ENCODE results near the gene EYS.

Gene EYS

GRCh38 chr6:63724721-63725120 lies 1982.3 kb downstream of the EYS start:
- no peak for DNase-seq (ENCODE audit: low read depth)

DNA sequence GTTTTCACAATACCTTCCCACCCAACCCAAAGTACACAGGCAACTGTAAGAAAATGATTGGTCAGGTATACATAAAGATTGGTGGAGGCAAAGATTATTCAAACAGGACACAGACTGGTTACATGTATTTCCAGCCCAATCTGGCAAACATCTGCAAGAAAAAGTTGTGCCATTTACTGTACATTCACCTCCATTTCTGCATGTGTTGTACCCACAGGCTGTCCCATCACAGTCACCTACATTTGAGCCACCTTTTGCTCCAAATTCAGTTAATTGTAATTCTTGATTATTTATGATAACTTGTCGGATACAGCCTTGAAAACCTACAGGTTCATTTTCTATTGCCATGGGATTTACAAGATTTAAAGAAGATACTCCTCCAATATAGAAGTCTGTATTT lies 1985.8 kb downstream of the EYS start:
- no peak for DNase-seq (ENCODE audit: low read depth)

- DNase-seq (ENCODE audit: low read depth), result no peak
These were observed 1990.9 kb downstream of the EYS start for GRCh38 chr6:63716169-63716568.

- DNase-seq (ENCODE audit: low read depth), result no peak
These were observed 1992.9 kb downstream of the EYS start for GRCh38 chr6:63714091-63714490.

DNA sequence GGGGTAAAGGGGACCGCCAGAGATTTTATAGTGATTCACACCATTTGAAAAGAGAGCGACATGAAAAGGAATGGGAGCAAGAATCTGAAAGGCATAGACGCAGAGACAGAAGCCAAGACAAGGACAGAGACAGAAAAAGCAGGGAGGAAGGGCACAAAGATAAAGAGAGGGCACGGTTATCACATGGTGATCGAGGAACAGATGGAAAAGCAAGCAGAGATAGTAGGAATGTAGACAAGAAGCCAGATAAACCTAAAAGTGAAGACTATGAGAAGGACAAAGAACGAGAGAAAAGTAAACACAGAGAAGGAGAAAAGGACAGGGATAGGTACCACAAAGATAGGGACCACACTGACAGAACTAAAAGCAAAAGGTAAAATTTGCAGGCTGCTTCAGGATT lies 1993.7 kb downstream of the EYS start:
- no peak for DNase-seq (ENCODE audit: low read depth)

GRCh38 chr6:63709148-63709547 lies 1997.9 kb downstream of the EYS start:
- DNase-seq (ENCODE audit: low read depth), result no peak

GRCh38 chr6:63708631-63709030 lies 1998.4 kb downstream of the EYS start:
- DNase-seq (ENCODE audit: low read depth), result no peak

DNA sequence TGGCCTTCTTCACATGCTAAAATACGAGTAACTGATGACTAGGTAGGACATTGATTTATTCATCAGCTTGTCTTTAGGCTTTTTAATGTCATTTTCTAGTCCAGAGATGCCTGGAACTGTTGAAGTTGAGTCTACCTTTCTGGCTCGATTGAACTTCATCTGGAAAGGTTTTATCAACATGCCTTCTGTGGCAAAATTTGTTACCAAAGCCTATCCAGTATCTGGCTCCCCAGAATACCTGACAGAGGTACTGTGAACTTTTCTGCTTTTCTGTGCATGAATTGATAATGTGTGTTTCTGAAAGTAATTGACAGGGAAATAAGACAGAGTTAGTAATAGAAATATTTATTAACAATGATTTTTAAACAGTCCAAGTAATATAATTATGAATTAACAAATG lies 2000.4 kb downstream of the EYS start:
- no peak for DNase-seq (ENCODE audit: low read depth)

- no peak for DNase-seq (ENCODE audit: low read depth)
These were observed 2001.3 kb downstream of the EYS start for GRCh38 chr6:63705707-63706106.

DNA sequence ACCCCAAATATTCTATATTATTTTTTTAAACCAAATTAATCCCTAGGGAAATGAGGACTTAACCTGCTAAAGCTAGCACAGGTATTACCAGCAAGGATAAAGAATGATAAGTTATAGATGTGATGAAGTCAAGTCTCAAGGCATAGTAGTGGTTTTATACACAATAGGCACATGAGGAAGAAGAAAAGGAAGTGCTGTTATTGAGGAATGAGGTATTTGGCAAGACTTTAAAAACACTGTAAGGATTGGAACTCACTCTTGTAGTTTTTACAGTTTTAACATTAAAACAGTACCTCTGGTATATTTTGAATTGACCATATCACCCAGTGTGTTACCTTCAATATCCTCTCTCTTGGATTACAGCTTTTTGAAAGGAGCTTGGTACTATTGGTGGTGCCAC lies 2016.8 kb downstream of the EYS start:
- no peak for DNase-seq (ENCODE audit: low read depth)

- DNase-seq (ENCODE audit: low read depth), result no peak
These were observed 2017.6 kb downstream of the EYS start for GRCh38 chr6:63689421-63689820.

DNA sequence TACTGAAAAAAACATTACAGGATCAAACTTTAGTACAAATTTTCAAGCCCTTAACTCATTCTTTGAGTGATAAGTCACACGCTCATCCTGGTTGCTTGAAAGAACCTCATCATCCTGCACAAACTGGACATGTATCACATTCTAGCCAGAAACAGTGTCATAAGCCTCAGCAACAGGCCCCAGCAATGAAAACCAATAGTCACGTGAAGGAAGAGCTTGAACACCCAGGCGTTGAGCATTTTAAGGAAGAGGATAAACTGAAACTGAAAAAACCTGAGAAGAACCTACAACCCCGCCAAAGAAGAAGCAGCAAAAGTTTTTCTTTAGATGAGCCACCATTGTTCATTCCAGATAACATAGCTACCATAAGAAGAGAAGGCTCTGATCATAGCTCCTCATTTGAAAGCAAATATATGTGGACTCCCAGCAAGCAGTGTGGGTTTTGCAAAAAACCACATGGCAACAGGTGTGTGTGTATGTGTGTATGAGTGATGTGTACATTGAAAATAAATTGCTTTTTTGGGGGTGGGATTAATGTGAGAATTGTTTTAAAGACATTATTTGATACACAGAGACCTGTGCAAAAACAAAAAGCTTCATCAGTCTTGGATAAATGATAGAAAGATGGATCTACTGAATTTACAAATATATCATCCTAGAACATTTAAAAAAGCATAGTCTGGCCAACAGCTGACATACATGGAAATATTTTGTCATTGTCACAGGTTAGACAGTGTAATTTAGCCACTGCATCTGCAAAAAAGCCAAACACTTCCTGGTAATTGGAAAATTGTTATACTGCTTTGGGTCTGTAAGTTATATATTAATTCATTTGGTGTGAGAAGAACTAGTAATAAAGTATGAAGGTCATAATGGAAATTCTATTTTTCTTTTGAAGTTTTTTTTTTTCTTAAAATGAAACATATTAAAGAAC lies 2021.3 kb downstream of the EYS start:
- DNase-seq (ENCODE audit: low read depth), result no peak

GRCh38 chr6:63683071-63683603 lies 2023.9 kb downstream of the EYS start:
- no peak for DNase-seq (ENCODE audit: low read depth)

DNA sequence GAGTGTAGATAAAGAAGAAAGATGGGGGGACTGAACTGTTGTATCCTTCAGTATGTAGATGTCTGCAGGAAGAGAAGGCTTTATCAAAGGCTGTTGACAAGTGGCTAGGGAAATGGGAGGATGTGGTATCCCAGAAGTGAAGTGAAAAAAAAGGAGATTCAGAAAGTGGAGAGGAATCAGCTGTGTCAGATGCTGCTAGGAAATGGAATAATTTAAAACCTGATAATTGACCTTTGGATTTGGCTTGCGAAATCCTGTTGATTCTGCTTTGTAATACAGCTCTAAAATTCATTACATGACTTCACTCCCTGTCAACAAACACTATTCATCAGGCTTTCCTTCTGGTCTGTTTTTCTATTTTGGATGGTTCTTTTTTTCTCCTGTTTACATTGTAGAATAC lies 2029.7 kb downstream of the EYS start:
- DNase-seq (ENCODE audit: low read depth), result no peak

DNA sequence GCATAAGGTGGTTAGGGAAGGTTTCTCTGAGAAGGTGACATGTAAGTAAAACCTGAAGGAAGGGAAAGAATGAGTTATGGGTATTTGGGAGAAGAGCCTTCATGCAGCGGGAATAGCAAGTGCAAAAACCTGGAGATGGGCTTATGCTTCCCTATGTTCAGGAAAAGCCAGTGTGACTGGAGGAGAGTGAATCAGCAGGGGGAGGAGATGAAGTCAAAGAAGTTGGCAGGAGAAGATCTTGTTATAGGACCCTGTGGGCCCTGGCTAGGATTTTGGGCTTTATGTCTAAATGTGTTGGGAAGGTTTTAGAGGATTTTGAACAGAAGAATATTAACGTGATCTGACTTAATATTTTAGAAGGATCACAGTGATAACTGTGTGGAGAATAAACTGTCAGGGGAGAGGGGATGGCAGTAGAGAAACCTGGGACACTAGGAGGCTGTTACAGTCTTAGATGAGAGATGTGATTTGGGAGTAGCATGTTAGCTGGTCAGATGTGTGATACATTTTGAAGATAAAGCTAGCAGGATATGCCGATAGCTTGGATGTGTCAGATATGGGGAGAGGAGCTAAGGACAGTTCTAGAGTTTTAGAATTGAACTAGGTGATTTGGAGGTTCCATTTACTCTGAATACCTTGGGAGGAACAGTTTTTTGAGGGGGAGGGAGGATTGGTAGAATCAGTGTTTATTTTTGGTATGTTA lies 2030.5 kb downstream of the EYS start:
- DNase-seq (ENCODE audit: low read depth), result no peak

DNA sequence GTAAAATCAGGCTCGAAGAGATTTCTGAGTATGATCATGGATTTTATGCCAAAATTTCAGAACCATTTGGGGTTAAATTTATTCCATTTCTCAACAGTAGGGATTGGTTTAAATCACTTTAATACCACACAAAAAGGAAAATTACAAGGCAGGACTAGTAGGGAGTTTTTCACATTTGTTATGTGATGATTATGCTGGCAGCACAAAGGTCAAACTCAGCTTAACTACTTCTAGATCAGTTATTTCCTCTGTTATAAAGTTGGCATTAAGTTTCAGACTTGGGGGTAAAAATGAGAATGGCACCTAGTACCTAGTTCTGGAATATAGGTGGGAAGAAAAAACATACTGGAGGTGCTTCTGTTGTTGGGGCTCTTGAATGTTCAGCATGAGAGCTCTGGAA lies 2031.9 kb downstream of the EYS start:
- no peak for DNase-seq (ENCODE audit: low read depth)

GRCh38 chr6:63674635-63675034 lies 2032.4 kb downstream of the EYS start:
- no peak for DNase-seq (ENCODE audit: low read depth)

GRCh38 chr6:63673692-63674091 lies 2033.3 kb downstream of the EYS start:
- DNase-seq (ENCODE audit: low read depth), result no peak

- DNase-seq (ENCODE audit: low read depth), result no peak
These were observed 2034.4 kb downstream of the EYS start for GRCh38 chr6:63672582-63673129.

DNA sequence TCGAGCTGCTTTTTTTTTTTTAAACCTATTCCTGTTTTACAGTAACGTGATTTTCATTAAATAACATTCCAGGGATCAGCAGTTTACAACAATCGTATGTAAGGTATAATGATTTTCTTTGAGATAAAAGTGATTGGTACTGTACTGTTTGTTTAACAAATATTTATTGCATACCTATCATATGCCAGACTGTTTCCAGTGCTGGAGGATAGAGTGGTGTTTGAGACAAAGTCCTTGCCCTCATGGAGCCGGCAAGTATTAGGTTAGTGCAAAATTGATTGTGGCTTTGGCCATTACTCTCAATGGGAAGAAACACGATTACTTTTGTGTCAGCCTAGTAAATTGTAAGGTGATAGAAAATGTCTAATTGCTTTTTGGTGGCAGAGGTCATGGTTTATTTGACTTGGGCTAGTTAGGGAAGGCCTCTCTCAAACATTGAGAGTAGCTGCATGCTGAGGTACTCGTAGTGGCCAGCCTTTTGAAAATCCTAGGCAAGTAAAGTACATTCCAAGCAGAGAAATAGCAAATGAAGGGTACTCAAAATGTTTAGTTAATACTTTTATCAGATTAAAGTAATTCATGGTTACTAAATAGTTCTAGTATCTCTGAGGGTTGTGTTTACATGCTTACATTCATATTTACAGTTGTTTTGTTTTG lies 2035.8 kb downstream of the EYS start:
- no peak for DNase-seq (ENCODE audit: low read depth)
